ENCODE measurements around the gene PDGFC. TPM values are rescaled to one million over a fixed set of nuclear protein-coding genes. Genes with fewer than 3 reads are reported as not detected.

The PDGFC gene
- total RNA-seq (2021; fragmentation: NEBNext Ultra II Directional; extraction: Animal tissue kit (Norgen Biotek cat#: 25700)) (2.1 and 2.7 TPM in 2 replicates), polyA plus RNA-seq (2011; rRNA removed) (0.46 and 0.65 TPM in 2 replicates), polyA minus RNA-seq (2011; rRNA and poly(A)+ RNA removed) (2.7 and 2.9 TPM in 2 replicates)
- 0.57 TPM for polyA plus RNA-seq (2011; cell fraction: cytosol; rRNA removed)
- polyA plus RNA-seq (2011; cell fraction: nucleus; rRNA removed): 1.4 TPM
- 0.71 to 3.5 TPM (median 2.1 TPM) in 4 replicates for polyA plus RNA-seq (2012, experiment 1 of 2)
- polyA plus RNA-seq (2012, experiment 2 of 2): 0.30 TPM
- 2.0 TPM for polyA plus RNA-seq (2013, experiment 1 of 2)
- polyA plus RNA-seq (2013, experiment 2 of 2): 1.7 TPM
- polyA minus RNA-seq (2011; cell fraction: cytosol; rRNA and poly(A)+ RNA removed): 4.8 TPM
- 5.1 TPM for polyA minus RNA-seq (2011; cell fraction: nucleus; rRNA and poly(A)+ RNA removed)
- long read RNA-seq, experiment 1: 0 reads
- long read RNA-seq, experiment 2: 0 reads

GRCh38 chr4:156971676-156972378 is at the start of gene PDGFC:
PDGFC (minus strand) TSS chr4:156971799; CDS start chr4:156970903, 896 bp downstream.
- CTCF ChIA-PET (ENCODE audit: partially characterized antibody): interaction anchor here (0.7 to 1.7 kb wide), 8 partner anchors 10 to 970 kb away, joined by 3 to 8 read pairs (median 4); no protein-coding TSS in a partner anchor
- no peak for TF ChIP-seq TEAD4 (IDR thresholded peaks at IDR 0.05; ENCODE audit: low read depth, low read length)
- TF ChIP-seq ASH2L (IDR thresholded peaks at IDR 0.05; ENCODE audit: low read length): peak; percentile 69
- TF ChIP-seq CTCF (IDR thresholded peaks at IDR 0.05; ENCODE audit: control extremely low read depth in 1 of 3, insufficient read depth in 1 of 3, low read depth in 1 of 3, low read length in 3 of 3): peak; percentile 33 to 64 (median 61)
- TF ChIP-seq SRF (IDR thresholded peaks at IDR 0.05; ENCODE audit: low read depth, low read length): no peak
- no peak for TF ChIP-seq SP2 (IDR thresholded peaks at IDR 0.05; ENCODE audit: low read length)
- TF ChIP-seq MAX (IDR thresholded peaks at IDR 0.05): no peak
- peak; percentile 90 for TF ChIP-seq EGR1 (IDR thresholded peaks at IDR 0.05; ENCODE audit: borderline replicate concordance, low read depth, low read length)

More at GRCh38 chr4:156971676-156972378, at the start of gene PDGFC:
- no peak within 1 kb of the TSS for H3K14ac ChIP-seq (ENCODE audit: insufficient read length)
- H3K36me3 ChIP-seq (ENCODE audit: control insufficient read depth in 2 of 4, insufficient read depth in 4 of 4, low read length in 3 of 4): no peaks in the 10 kb centered on the region
- no peak within 1 kb of the TSS for H4K5ac ChIP-seq (ENCODE audit: insufficient read length, low read depth, low read length)
- H3K4ac ChIP-seq (replicated peaks; ENCODE audit: insufficient read length, low read depth, low read length): no peak within 1 kb of the TSS
- H3K4me1 ChIP-seq (replicated peaks in 1 of 4; ENCODE audit: control insufficient read depth in 3 of 4, insufficient read depth in 4 of 4, low read length in 3 of 4): peaks cover 3 to 16% (median 7%) of the 10 kb centered on the region in 4 experiments; a peak in 6 of 7 replicates
- H2BK12ac ChIP-seq (ENCODE audit: low read depth, low read length): 0 out of 2 replicates have a peak within 1 kb of the TSS, but pooled peaks have one; percentile 53
- H2BK20ac ChIP-seq (ENCODE audit: low read length): no peak within 1 kb of the TSS
- no peak within 1 kb of the TSS for H2BK5ac ChIP-seq (ENCODE audit: low read depth, low read length)
- H4K8ac ChIP-seq (ENCODE audit: extremely low read depth, insufficient read depth, low read length): peak within 1 kb of the TSS; percentile 88
- no peaks in the 10 kb centered on the region for H3K79me2 ChIP-seq (ENCODE audit: control insufficient read depth in 1 of 2, insufficient read depth in 2 of 2, low read length in 2 of 2)
- no peak within 1 kb of the TSS for H3K23ac ChIP-seq (ENCODE audit: insufficient read length)
- H2BK15ac ChIP-seq (ENCODE audit: low read length): peak within 1 kb of the TSS; percentile 89; the same call in 1 of the 2 replicates
- peak within 1 kb of the TSS; percentile 48 to 67 (median 60); a peak in 6 of 7 replicates for H3K9ac ChIP-seq (replicated peaks in 1 of 4; ENCODE audit: extremely low read depth in 1 of 4, low read depth in 3 of 4, low read length in 3 of 4)
- no peak within 1 kb of the TSS for H4K91ac ChIP-seq (replicated peaks; ENCODE audit: insufficient read length, low read length)
- no peak within 1 kb of the TSS for H2BK120ac ChIP-seq (replicated peaks; ENCODE audit: low read depth, low read length)
- no peaks in the 10 kb centered on the region for H3K9me3 ChIP-seq (ENCODE audit: insufficient read depth in 2 of 2, low read depth in 1 of 2, low read length in 1 of 2)
- H2AFZ ChIP-seq (ENCODE audit: low read length): peak within 1 kb of the TSS; percentile 81
- H3K23me2 ChIP-seq (ENCODE audit: low read depth, low read length): peaks cover 6% of the 10 kb centered on the region
- 1% methylated on average over 9 of the region's 60 CpGs; no CpG with 5 or more reads in 1 of the 2 experiments for whole genome bisulfite sequencing, 2 experiments (ENCODE audit: extremely low coverage in 1 of 2, insufficient coverage in 1 of 2, insufficient read length in 1 of 2, insufficient replicate concordance in 2 of 2, low coverage in 1 of 2, low lambda C conversion rate in 2 of 2, missing lambda C conversion rate in 1 of 2)
- no peak within 1 kb of the TSS for H3K27ac ChIP-seq (ENCODE audit: low read depth, low read length)
- peak in 1 of 2 experiments; percentile 87 for DNase-seq (ENCODE audit: low read depth in 1 of 2, low spot score in 2 of 2)
- peaks cover 0 to 5% (median 1%) of the 10 kb centered on the region in 4 experiments; a peak in 2 of 7 replicates for H3K27me3 ChIP-seq (replicated peaks in 1 of 4; ENCODE audit: control insufficient read depth in 3 of 4, extremely low read depth in 1 of 4, insufficient read depth in 3 of 4, low read length in 3 of 4)
- FAIRE-seq: no peak
- H4K20me1 ChIP-seq (replicated peaks in 1 of 2; ENCODE audit: control insufficient read depth in 1 of 2, insufficient read depth in 2 of 2, low read length in 2 of 2): peaks cover 0 to 5% of the 10 kb centered on the region in 2 experiments
- H3K79me1 ChIP-seq (ENCODE audit: low read depth, low read length): no peaks in the 10 kb centered on the region
- POLR2A ChIA-PET (ENCODE audit: partially characterized antibody): interaction anchor here (1.0 kb wide), 1 partner anchor 226 kb away, joined by 3 read pairs; no protein-coding TSS in a partner anchor
- no peak within 1 kb of the TSS for H3K18ac ChIP-seq (ENCODE audit: extremely low read depth, low read length)
- H2AK5ac ChIP-seq (ENCODE audit: low read depth, low read length): no peak within 1 kb of the TSS
- H3K4me3 ChIP-seq (ENCODE audit: extremely low read depth in 1 of 4, insufficient read depth in 2 of 4, low read depth in 3 of 4, low read length in 4 of 4): peak within 1 kb of the TSS; percentile 65 to 74 (median 70)
- no peak within 1 kb of the TSS for H3K56ac ChIP-seq (replicated peaks; ENCODE audit: insufficient read length, low read depth, low read length)
- H3K4me2 ChIP-seq (ENCODE audit: insufficient read depth in 1 of 2, low read depth in 2 of 2, low read length in 2 of 2): peak within 1 kb of the TSS; percentile 87 to 99
